ENCODE results near the gene RPS6KL1.
A peak's percentile ranks its signal among the peaks of the same experiment; 100 is the strongest.

The RPS6KL1 gene

DNA sequence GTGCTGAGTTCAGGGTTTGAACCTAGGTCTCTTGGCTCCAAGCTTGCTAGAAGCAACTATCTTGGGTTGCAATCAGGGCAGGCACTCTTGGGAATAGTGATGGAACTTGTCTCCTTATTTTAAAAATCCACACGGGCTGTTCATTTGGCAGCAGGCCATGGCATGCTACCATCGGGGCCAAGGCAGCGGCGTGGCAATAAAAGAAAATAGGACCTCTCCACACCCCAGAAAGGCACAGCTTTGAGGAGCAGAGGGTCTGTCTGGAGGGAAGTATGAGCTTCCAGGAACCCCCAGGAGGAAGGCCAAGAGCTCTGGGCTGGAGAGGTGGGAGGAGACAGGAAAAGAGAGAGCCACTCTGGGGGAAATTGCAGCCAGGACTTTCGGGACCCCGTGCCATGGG is 15.3 kb downstream of the RPS6KL1 start:
- DNase-seq (ENCODE audit: low read depth), result no peak
- H3K4me3 ChIP-seq (ENCODE audit: low read depth, low read length), result no peak overlapping the region
- no peak for TF ChIP-seq CTCF (conservative IDR thresholded peaks at IDR 0.05; ENCODE audit: low read depth, low read length)

GRCh38 chr14:74906925-74907521 is 16.0 kb downstream of the RPS6KL1 start:
- peak; percentile 33 for TF ChIP-seq CTCF (conservative IDR thresholded peaks at IDR 0.05; ENCODE audit: low read depth, low read length)
- H3K4me3 ChIP-seq (ENCODE audit: low read depth, low read length), result no peak overlapping the region
- DNase-seq (ENCODE audit: low read depth), result no peak

- TF ChIP-seq CTCF (conservative IDR thresholded peaks at IDR 0.05; ENCODE audit: low read depth, low read length), result peak; percentile 95
Measured at GRCh38 chr14:74905595-74906142, 17.4 kb downstream of the RPS6KL1 start.

DNA sequence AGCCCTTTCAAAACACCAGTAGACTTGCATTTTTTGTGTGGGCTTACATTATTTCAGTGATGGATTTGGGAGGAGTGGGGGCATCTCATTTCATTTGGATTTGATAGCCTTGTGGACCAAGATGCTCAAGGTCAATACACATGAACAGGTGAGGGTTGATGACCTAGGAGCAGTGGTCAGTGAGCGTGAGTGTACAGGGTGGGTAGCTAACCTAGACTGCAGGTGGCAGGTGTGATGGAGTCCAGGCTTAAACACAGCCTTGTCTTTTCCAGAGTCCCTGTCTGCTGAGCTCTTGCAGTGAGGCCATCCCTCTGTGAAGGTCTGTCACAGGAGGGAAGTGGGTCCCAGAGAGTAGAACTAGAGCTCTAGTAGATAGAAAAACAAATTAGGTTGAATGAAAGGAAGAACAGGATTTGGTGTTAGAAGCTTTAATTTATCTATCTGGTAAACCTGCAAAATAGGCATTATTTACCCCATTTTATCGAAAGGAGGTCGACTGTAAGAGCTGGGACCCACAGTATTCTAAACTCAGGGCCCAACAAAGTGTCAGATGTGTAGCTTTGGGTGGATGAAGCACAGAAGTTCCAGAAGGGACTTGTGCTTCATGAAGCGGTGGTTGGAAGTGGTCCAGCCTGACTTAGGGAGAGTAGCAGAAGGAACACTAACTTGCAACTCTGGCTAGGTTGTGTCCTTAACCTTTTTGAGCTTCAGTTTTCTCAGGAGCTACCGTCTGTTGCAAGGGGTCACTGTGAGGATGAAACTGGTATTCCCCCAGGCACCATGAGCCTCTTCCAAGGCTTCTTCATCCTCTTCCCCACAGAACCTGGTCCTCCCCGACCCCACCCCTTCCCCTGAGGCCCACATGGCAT is 18.2 kb downstream of the RPS6KL1 start:
- no peak overlapping the region for H3K4me3 ChIP-seq (ENCODE audit: low read depth, low read length)
- no peak for TF ChIP-seq CTCF (conservative IDR thresholded peaks at IDR 0.05; ENCODE audit: low read depth, low read length)

More at GRCh38 chr14:74905595-74906142, 17.4 kb downstream of the RPS6KL1 start:
- no peak overlapping the region for H3K4me3 ChIP-seq (ENCODE audit: low read depth, low read length)
- DNase-seq (ENCODE audit: low read depth), result peak; percentile 57

DNA sequence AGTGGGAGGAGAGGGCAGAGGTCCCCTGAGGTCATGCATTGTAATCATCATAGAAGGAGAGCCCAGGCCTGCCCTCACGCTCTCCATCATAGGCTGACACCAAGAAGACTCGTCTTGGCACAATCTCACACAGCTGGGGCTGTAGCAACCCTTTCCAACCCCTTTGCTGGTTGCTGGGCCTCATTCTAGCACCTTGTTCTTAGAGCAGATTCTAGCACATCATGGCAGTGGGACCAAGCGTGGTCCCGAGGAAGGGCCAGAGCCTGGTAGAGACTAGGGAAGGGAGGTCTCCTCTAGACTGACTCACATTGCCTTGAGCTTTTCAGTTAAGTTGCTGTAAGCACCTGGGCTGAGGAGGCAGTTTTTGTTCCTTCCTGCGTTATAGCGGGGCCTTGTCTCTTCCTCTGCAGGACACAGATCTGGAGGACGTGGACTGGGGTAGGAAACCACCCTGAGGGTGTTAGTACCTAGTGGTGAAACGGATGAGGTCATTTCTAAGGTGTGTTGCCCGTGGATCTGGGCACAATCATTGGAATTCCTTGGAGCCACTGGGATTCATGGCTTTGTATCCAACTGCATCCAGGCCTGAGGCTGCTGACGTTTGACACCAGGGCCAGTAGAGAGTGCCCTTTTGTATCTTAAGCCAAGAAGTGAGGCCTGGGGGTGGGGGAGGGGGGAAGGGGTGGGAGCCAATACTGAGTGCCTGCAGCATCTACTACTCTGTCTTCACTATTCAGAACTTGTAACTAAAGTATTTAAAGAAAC is 19.9 kb downstream of the RPS6KL1 start:
- no peak overlapping the region for H3K4me3 ChIP-seq (ENCODE audit: low read depth, low read length)
- no peak for DNase-seq (ENCODE audit: low read depth)
- TF ChIP-seq CTCF (conservative IDR thresholded peaks at IDR 0.05; ENCODE audit: low read depth, low read length), result no peak

More for the DNA sequence above, 18.2 kb downstream of the RPS6KL1 start:
- peak; percentile 17 for DNase-seq (ENCODE audit: low read depth)

DNA sequence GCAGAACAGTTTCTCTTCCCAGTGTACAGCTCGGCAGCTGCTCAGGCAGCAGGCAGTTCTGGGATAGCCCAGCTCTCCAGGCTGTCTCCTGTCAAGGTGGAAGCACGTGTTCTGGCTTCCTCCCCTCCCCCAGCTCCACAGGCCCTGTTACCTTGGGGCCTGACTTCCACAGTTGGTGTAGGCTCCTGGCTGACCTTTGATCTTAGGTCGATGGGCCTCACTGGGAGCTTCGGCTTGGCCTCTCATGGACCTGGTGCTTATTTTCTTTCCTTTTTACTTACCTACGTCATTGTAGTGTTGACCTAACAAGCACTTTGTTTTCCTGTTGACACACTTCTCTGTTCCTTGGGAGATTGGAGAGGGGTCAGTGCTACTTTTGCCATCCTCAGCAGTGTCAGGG is 24.4 kb downstream of the RPS6KL1 start:
- no peak overlapping the region for H3K4me3 ChIP-seq (ENCODE audit: low read depth, low read length)
- DNase-seq (ENCODE audit: low read depth), result no peak
- no peak for TF ChIP-seq CTCF (conservative IDR thresholded peaks at IDR 0.05; ENCODE audit: low read depth, low read length)
